Hematopoietic multipotent progenitor cell treated with erythropoietin and hydrocortisone succinate and interleukin-3 and kit ligand, for 15 days (in vitro differentiated cells): Measurements from ENCODE around the gene C2CD2L.
"Not testable (repeated sequence)": the region's sequence is repeated elsewhere in the genome, so short reads cannot be mapped to it uniquely, and the experiment has no call there.

ENCODE experiments used
- DNase-seq: peaks from one replicate; pipeline ENCODE4 v3.0.0-alpha.2; 2015; ENCODE audit warnings: low spot score

The C2CD2L gene

DNA sequence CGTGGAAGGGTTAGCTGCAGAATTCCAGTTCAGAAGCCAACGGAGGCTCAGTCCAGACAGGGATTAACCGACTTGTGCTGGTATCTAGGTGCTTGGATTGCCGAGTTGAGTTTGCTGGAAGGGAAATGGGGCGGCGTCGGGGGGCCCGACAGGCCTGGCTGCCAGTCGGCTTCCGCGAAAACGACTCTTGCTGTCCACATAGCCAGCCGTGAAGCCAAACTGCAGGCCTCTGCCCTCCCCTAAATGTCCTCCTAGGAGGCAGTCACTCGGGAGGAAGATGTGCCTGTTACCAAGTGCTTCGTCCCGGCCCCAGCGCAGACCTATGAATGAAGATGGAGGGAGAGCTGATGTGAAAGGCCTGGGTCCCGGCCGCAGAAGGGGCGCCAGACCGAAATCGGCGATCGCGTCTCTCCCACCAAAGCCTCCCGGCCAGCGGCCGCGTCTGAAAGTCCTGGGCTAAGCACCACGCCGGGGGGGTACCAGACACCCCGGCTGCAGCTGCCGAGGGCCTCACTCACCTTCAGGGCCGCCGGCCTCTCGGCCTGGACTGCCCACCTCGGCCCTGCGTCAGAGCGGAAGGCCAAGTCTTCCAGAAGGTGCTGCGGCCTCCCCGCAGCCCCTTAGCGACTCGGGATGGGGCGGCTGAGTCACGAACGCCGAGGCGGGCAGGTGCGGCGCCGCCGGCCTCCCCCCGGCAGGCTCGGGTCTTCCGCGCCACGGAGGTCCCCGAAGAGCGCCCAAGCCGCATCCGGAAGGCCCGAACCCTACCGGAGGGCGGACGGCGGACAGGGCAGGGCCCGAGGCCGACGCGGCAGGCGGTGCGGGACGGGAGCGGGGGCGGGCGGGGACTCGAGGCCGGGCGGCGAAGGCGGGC lies 13.0 kb upstream of the C2CD2L start:
- peak; percentile 76 for DNase-seq

DNA sequence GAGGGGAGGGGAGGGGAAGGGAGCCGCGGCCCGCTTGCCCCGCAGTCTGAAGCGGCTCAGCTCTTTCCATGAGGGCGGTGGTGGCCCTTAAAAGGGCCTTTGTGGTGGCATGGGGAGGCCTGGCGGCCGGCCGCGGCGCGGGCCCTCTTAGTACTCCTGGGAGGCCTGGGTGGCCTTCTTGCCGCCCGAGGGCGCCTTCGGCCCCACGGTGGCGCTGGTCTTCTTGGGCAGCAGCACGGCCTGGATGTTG lies 12.4 kb upstream of the C2CD2L start:
- DNase-seq, result peak; percentile 84

DNA sequence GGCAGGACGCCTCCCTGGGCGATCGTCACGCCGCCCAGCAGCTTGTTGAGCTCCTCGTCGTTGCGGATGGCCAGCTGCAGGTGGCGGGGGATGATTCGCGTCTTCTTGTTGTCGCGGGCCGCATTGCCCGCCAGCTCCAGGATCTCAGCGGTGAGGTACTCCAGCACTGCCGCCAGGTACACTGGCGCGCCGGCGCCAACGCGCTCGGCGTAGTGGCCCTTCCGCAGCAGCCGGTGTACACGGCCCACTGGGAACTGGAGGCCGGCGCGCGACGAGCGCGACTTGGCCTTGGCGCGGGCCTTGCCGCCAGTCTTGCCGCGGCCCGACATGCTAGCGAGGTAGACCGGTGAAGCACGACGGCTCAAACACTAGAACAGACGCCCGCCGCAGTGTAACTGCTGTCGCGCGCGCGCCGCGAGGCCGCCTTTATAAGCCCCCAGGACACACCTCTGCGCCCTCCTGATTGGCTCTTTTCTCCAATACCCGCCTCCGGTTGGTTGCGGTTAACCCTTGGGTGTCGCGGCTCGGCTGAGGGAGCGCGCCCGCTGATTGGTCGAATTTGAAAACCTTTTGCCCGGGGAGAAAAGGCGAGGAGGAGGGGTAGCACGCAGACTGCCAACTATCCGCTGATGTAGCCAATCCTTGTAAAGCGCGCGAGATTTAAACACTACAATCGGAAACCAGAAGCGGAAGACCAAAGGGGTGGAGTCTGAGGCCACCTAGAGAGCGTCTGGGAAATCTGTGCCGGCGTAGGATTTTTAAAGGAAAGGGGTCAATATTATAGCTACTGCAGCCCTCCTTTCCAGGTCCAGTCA lies 11.9 kb upstream of the C2CD2L start:
- DNase-seq, result peak; percentile 99

DNA sequence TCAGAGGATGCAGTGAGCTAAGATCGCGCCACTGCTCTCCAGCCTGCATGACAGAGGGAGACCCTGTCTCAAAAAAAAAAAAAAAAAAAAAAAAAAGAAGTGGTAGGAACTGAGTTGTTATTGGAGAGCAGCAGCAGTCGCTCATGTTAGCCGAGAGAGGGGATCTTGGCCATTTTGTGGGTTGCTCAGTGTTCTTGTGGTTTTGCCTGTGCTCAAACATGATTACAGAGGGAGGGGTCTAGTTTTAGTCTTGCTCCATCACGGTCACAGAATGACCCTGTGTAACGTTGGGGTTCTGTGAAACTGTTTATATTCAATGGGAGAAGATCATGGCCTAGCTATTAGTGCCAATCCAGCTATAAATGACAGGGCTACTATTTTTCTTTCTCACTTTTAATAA lies 7.4 kb upstream of the C2CD2L start:
- no peak for DNase-seq

DNA sequence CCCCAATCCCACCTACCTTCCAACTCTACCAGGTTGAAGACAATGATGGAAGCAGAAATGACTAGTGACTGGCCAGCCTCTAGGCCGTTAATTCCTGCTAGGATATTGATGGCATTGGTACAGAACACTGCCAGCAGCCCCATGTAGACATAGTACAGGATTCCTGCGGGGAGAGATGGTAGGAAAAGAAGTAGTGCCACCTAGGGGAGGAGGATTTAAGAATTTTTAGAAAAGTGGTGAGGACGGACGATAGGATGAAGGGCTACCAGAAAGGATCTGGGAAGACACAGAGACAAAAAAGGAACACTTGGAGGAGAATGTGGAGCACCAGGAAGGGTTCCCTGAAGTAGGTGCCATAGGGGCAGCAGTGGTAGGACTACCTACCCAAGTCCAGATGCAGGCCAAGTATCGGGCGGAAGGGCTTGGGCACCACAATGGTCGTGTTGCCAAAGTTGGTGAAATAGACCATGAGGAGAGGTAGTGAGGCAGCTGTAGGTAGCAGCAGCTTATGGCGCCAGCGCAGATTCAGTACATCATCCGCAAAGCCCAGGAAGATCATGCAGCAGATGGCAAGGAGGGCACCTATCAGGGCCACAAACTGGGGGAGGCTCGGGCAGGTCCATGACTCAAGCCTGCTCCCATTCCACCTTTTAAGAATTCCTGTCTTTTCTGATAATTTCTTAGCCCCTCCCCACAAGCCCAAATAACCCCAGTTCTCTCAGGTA lies 6.7 kb upstream of the C2CD2L start:
- DNase-seq, result peak; percentile 62

DNA sequence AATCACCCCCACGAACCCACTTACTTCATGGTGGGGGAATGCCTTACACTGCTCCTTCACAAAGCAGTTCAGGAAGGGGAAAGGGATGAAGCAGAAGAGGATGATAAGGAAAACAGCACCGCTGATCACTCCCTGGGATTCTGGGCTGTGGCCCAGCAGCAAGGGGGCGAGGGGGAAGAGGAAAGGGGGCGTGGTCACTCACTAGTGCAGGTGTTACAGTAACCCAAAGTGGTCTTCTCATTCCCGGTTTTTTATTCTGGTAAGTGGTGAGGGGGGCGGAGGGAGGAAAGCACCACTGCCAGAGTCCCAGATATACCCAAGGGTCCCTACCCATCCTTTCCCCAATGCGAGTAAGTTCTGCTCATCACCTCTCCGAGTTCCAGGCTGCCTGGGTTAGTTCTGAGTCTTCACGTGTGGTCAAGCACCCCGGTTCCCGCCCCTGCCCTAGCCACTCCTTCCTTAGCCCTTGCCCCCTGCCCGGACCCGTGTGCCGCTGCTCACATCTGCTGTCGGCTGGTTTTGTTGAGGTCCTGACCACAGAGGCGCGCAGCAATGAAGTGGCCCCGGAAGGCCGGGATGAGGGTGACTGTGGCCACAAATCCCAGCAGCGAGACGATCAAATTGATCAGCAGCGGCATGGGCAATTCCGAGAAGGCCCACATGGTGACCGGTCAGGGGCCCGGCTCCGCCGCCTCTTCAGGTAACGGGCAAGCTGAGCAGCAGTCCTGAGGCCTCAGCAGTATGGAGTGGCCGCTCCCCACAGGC lies 6.0 kb upstream of the C2CD2L start:
- no peak for DNase-seq

DNA sequence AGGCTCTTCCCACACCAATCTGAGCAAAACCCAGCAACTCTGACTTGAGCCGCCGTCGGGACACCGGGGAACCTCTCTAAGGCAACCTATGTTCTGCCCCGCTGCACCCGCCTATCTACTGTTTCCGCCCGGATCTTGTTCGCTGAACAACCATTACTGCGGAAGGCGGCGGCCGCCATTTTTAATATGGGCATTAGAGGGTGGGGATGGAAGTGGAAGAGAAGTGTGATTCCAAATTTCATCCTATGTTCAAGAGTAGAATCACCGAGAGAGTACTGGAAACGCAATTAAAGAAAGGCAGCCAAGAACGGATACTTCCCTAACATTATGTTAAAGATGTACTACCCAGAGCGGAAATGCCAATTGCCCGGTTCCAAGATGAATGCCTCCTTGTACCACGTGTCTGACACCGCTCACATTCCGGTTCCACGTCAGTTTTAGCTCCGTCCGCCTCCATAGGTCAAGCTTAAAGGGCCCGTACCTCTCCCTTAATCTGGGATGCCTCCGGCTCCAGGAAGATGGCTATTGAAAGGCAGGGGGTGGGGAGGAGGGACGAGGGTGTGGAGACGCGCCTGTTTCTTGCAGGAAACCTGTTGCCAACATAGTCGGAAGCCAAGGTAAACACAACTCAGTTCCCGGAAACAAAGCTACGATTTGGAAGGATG lies 5.3 kb upstream of the C2CD2L start, which contains the start of gene DPAGT1:
Gene DPAGT1 (minus strand): TSS at position 95 of the 665 bp plus-strand sequence. CDS start 198 bp downstream, outside the sequence.
- peak; percentile 92 for DNase-seq

DNA sequence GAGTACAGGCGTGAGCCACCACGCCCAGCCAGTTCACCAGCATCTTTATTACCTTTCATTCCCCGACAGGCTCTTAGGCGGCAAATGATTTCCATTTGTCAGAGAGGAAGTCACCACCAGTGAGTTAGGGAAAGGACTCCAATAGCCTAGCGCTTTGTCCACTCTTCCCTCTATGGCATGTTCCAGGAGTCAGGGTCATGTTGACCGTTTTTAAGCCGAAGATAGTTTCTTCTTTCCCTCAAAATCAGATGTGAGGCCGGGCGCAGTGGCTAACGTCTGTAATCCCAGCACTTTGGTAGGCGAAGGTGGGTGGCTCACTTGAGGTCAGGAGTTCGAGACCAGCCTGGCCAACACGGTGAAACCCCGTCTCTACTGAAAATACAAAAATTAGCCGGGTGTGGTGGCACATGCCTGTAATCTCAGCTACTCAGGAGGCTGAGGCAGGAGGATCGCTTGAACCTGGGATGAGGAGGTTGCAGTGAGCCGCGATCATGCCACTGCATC lies 3.9 kb upstream of the C2CD2L start:
- not testable (repeated sequence) for DNase-seq

DNA sequence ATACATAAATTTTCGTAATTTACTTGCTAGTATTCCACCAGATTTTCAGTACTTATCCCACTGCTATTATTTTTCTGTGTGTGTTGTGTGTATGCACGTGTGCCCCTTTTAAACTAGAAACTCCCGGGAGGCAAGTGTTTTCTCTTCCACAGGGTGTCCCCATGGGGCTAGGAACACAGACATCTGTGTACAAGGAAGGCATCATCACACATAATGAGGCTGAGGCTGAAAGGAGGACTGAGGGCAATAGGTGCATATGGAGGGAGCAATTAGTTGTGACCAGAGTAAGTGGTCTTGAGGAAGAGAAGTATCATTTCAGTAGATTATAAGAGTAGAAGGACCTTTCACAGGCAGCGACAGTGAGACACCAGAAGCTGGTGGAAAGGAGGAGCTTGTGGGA lies 3.4 kb upstream of the C2CD2L start:
- no peak for DNase-seq

DNA sequence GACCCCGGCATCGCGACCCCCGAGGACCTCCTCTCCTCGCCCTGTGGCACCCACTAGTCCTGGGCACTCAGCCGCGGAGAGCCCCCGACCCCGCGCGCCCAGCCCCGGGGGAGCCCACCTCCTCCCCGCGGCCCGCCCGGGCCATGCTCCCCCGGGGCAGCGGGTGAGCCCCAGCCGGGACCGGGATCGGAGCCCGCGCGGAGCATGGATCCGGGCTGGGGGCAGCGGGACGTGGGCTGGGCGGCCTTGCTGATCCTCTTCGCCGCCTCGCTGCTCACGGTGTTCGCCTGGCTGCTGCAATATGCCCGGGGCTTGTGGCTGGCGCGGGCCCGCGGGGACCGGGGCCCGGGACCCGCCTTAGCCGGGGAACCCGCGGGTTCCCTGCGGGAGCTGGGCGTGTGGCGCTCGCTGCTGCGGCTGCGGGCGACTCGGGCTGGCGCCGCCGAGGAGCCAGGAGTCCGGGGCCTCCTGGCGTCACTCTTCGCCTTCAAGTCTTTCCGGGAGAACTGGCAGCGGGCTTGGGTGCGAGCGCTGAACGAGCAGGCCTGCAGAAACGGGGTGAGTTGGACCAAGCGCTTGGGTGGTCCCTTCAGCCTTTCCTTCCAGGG lies 498 bp downstream of the C2CD2L start:
- peak; percentile 20 for DNase-seq

DNA sequence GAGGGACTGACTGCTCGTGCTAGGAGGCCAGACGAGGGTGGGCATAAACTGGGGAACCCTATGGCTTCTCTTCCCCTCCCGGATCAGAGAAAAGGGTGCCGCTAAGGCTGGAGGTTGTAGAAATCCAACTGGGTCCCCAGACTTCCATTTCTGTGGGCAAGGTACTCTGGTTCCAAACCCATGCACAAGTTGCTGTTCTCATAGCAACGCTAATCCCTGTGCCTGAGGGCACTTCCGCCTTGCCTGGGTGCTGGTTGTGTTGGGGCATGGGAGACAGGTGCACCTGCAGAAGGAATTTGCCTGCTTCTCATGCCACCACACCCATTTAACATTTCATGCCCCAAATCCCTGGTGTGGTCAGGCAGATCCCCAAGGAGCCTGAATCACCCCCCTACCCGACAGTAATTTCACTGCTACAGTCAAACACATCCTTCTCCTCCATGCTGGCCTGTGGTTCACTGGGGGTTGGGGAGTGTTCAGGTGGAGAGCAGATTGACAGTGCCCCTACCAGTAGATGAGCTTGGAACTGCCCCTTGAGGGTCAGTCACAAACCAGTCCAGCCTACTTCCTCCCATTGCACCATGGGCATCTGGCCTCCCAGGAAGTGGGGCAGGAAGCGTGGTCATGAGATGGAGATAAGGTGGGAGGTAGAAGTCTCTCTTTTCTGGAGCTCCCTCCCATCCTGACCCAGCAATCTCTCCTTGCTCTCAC lies 1.2 kb downstream of the C2CD2L start:
- DNase-seq, result no peak

DNA sequence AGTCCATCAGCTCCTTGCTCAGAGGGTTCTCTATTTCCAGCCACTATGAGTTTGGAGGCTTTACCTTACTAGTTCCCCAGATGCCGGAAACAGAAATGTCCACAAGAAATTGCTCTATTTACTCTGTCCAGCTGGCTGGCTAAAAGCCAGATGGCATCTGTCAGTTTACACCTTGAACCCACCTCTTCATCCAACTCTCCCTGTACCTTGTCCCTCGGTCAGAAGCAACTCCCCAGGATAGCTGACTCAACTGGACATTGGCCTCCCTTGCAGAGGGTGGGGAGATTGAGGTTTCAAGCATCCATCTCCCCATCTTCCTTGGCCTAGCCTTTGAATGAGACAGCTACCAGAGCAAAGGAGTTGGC lies 1.7 kb downstream of the C2CD2L start:
- DNase-seq, result no peak

DNA sequence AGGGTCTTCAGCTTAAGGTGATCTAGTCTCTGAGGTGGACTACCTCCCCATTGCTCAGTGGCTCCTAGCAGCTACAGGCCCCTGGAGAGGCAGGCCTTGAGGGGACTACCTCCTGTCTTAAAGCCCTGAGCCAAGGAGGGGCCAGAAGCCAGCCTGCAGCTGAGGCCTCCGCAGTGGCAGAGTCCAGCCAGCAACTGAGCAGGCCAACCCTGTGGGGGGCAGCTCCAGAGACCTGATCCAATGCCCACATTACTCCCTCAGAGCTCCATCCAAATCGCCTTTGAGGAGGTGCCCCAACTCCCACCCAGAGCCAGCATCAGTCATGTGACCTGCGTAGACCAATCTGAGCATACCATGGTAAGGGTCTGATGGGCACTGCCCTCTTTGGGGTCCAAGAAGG lies 2.7 kb downstream of the C2CD2L start:
- DNase-seq, result no peak

DNA sequence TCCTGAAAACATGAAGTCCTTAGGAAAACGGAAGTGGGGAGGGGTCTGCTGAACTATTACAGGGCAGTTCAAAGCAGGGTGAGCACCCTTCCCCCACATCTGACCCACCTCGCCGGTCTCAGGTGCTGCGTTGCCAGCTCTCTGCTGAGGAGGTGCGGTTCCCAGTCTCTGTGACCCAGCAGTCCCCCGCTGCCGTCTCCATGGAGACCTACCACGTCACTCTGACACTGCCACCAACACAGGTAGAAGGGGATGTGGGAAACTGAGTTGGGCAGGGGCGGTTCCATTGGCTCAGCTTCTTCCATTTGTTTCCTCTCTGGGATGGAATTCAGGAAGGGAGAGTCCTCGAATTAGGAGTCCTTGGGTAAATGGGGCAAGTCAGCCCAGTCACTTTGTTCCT lies 3.3 kb downstream of the C2CD2L start:
- no peak for DNase-seq

DNA sequence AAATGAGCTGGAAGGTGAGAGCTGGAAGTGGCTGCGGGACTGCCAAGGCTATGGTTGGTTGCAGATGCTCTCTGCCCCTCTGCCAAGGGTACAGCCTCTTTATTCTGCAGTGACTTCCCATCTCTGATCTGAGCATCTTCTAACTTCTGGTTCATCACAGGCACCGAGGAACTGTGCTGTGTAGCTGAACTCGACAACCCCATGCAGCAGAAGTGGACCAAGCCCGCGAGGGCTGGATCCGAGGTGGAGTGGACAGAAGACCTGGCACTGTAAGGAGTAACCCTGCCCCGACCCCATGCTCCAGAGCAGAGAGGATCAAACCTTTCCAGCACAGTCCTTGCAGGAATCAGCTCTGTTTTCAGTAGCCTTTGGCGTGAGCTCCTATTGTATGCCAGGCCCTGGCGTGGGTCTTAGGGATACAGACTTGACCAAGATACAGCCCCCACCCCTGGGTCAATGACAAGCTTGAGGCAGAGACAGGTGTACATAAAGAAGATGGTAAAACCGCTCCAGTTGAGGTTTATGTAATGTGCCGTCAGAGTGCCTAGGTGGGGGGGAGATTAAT lies 4.3 kb downstream of the C2CD2L start:
- no peak for DNase-seq

DNA sequence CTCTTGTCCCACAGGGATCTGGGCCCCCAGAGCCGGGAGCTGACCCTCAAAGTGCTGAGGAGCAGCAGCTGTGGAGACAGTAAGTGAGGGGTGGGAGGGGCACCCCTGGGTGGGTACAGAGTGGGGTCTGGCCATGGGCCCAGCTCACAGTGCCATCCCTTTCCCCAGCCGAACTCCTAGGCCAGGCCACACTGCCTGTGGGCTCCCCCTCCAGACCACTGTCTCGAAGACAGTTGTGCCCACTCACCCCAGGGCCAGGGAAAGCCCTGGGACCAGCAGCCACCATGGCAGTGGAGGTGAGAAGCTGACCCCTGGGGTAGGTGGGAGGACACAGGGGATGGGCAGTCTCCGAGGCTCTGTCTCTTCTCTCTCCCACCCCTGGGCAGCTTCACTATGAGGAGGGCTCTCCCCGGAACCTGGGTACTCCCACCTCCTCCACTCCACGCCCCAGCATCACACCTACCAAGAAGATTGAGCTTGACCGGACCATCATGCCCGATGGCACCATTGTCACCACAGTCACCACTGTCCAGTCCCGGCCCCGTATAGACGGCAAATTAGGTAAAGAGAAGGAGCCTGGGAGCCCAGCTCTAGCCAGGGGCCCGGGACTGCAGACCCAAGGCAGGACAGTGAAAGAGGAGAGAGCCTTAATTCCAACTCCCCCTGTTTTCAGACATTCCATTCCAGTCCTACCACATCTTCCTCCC lies 5.3 kb downstream of the C2CD2L start:
- no peak for DNase-seq

DNA sequence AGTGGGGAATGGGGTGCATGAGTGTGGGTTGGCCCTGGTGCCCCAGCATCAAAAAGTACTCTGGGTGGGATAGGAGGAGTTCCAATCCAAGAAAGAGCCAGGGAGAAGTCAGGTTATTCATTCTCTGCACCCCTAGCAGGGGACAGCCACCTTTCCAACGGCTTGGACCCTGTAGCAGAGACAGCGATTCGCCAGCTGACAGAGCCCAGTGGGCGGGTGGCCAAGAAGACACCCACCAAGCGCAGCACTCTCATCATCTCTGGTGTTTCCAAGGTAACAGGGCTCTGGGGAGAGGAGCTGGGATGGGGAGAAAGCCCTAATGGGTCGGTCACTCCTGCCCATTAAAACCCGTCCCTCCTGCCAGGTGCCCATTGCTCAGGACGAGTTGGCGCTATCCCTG lies 6.6 kb downstream of the C2CD2L start:
- DNase-seq, result no peak

DNA sequence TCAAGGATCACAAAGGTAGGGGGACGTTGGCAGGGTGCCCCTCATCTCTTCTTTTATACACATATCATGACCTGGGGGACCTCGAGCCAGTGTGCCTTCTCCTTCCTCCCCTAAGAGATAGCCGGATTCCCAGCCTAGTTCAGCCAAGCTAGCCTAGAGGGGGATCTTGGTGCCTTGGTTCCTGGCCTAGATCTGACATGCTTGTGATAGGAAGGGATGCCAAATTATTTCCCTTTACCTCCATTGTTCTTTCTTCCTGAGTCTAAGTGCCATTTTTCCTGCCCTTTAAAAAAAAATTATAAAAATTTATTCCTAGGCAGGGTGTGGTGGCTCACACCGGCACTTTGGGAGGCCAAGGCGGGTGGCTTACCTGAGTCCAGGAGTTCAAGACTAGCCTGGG lies 7.2 kb downstream of the C2CD2L start:
- DNase-seq, result no peak
